Neural cell (in vitro differentiated cells): ENCODE data around the gene FAM124B. TPM values are rescaled to one million over a fixed set of nuclear protein-coding genes. Genes with fewer than 3 reads are reported as not detected.

ENCODE experiments used
- H2AFZ ChIP-seq: fragments of 200-600, 300-800 bp; sonication (generic), shearing (Covaris generic); 2 replicates; pipeline ENCODE4 v1.6.0; 2014; ENCODE audit warnings: low read depth, mild to moderate bottlenecking, antibody characterized with exemption, low read length, moderate library complexity
- H3F3A ChIP-seq: fragments of 200-600 bp; shearing (Covaris generic); 2 replicates; pipeline ENCODE4 v1.6.1; 2016; ENCODE audit warnings: mild to moderate bottlenecking, moderate library complexity, mixed read lengths, antibody characterized with exemption, low read length; ENCODE audit not compliant: insufficient read depth, poor library complexity, severe bottlenecking
- H3K27ac ChIP-seq: fragments of 200-600, 300-800 bp; sonication (generic), shearing (Covaris generic); 2 replicates; pipeline ENCODE4 v1.5.1; 2014; ENCODE audit warnings: mild to moderate bottlenecking, low read length, moderate library complexity
- H3K27me3 ChIP-seq: fragments of 300-800, 200-600 bp; sonication (generic), shearing (Covaris generic); 2 replicates; pipeline ENCODE4 v1.6.0; 2014; ENCODE audit warnings: mild to moderate bottlenecking, low read depth, low read length, moderate library complexity; ENCODE audit not compliant: insufficient read depth
- H3K36me3 ChIP-seq: fragments of 300-800, 200-600 bp; sonication (generic), shearing (Covaris generic); 2 replicates; pipeline ENCODE4 v1.5.1; 2014; ENCODE audit warnings: mild to moderate bottlenecking, antibody characterized with exemption, low read length, moderate library complexity; ENCODE audit not compliant: insufficient read depth
- H3K4me2 ChIP-seq: fragments of 300-800, 200-600 bp; sonication (generic), shearing (Covaris generic); 2 replicates; pipeline ENCODE4 v1.6.0; 2014; ENCODE audit warnings: mild to moderate bottlenecking, low read length
- H3K4me3 ChIP-seq: fragments of 300-800, 200-600 bp; sonication (generic), shearing (Covaris generic); 2 replicates; pipeline ENCODE4 v1.5.1; 2014; ENCODE audit warnings: mild to moderate bottlenecking, low read length, moderate library complexity
- H3K79me2 ChIP-seq: fragments of 200-600 bp; shearing (Covaris generic); replicated peaks from 2 replicates; pipeline ENCODE4 v1.6.0; 2014; ENCODE audit warnings: mild to moderate bottlenecking, low read length, moderate library complexity; ENCODE audit not compliant: insufficient read depth
- H3K9ac ChIP-seq: fragments of 300-800, 200-600 bp; sonication (generic), shearing (Covaris generic); 2 replicates; pipeline ENCODE4 v1.6.1; 2016; ENCODE audit warnings: mild to moderate bottlenecking, low read length, mixed read lengths
- H3K9me2 ChIP-seq: fragments of 200-600 bp; shearing (Covaris generic); 2 replicates; pipeline ENCODE4 v1.6.1; 2016; ENCODE audit warnings: mild to moderate bottlenecking, low read length, mixed read lengths; ENCODE audit not compliant: insufficient read depth
- H3K9me3 ChIP-seq: fragments of 200-600, 300-800 bp; sonication (generic), shearing (Covaris generic); 2 replicates; pipeline ENCODE4 v1.6.1; 2016; ENCODE audit warnings: mild to moderate bottlenecking, mixed run types, low read length, moderate library complexity, mixed read lengths
- H4K20me1 ChIP-seq: fragments of 200-600 bp; shearing (Covaris generic); 2 replicates; pipeline ENCODE4 v1.6.1; 2016; ENCODE audit warnings: mild to moderate bottlenecking, mixed run types; ENCODE audit not compliant: insufficient read depth
- CTCF ChIP-seq: fragments of 450-650 bp; IDR thresholded peaks from 2 replicates; pipeline ENCODE4 v1.5.1; 2014; ENCODE audit warnings: antibody characterized with exemption, mild to moderate bottlenecking, moderate library complexity; ENCODE audit not compliant: poor library complexity, severe bottlenecking
- EP300 ChIP-seq: fragments of 450-650 bp; conservative IDR thresholded peaks from 2 replicates; pipeline ENCODE4 v1.6.1; 2014; ENCODE audit warnings: antibody characterized with exemption, mild to moderate bottlenecking, moderate library complexity; ENCODE audit not compliant: poor library complexity, severe bottlenecking
- EZH2 ChIP-seq: fragments of 200-600, 300-800 bp; shearing (Covaris generic), sonication (generic); IDR thresholded peaks from 2 replicates; pipeline ENCODE4 v1.6.1; 2014; ENCODE audit warnings: antibody characterized with exemption, low read length, borderline replicate concordance, mild to moderate bottlenecking; ENCODE audit not compliant: insufficient read depth, poor library complexity, severe bottlenecking
- MXI1 ChIP-seq: fragments of 450-650 bp; conservative IDR thresholded peaks from 2 replicates; pipeline ENCODE4 v1.6.1; 2014; ENCODE audit warnings: antibody characterized with exemption, mild to moderate bottlenecking; ENCODE audit not compliant: poor library complexity, severe bottlenecking
- POLR2AphosphoS5 ChIP-seq: IDR thresholded peaks from 2 replicates; pipeline ENCODE4 v1.6.1; 2012
- RAD21 ChIP-seq: fragments of 450-650 bp; conservative IDR thresholded peaks from 2 replicates; pipeline ENCODE4 v1.6.1; 2014; ENCODE audit warnings: antibody characterized with exemption, mild to moderate bottlenecking, moderate library complexity
- REST ChIP-seq: IDR thresholded peaks from 2 replicates; pipeline ENCODE4 v1.6.1; 2012; ENCODE audit warnings: borderline replicate concordance
- SMC3 ChIP-seq: fragments of 450-650 bp; conservative IDR thresholded peaks from 2 replicates; pipeline ENCODE4 v1.6.1; 2014; ENCODE audit warnings: antibody characterized with exemption, mild to moderate bottlenecking, moderate library complexity; ENCODE audit not compliant: poor library complexity
- TAF1 ChIP-seq: IDR thresholded peaks from 2 replicates; pipeline ENCODE4 v1.6.1; 2012; ENCODE audit warnings: low read depth
- polyA plus RNA-seq: library from polyadenylated mRNA; depleted of rRNA; stranded (reverse); fragments of >200 nt; gene quantifications from 2 replicates; pipeline ENCODE4 v1.2.3, GENCODE V29; 2014

The FAM124B gene
- polyA plus RNA-seq, 1 donor from 2014 or later: not detected

- TF ChIP-seq REST: no peak
- no peak for TF ChIP-seq EP300
- no peak for TF ChIP-seq CTCF
- no peak for TF ChIP-seq EZH2
- no peak for TF ChIP-seq RAD21
- TF ChIP-seq POLR2AphosphoS5: no peak
- TF ChIP-seq SMC3: no peak
- no peak for TF ChIP-seq MXI1
- TF ChIP-seq TAF1: no peak
- no peaks in the 10 kb centered on the region for H4K20me1 ChIP-seq
Measured at GRCh38 chr2:224381521-224382279, 20.2 kb downstream of the FAM124B start.

GRCh38 chr2:224379986-224380385 is 21.9 kb downstream of the FAM124B start:
- Histone ChIP-seq H3K27me3 (no peaks in the 10 kb centered on the region), H3K79me2 (no peaks in the 10 kb centered on the region), H3F3A (no peaks in the 10 kb centered on the region), H3K9me3 (no peaks in the 10 kb centered on the region), H4K20me1 (no peaks in the 10 kb centered on the region), H3K36me3 (no peaks in the 10 kb centered on the region), H3K27ac (no peak overlapping the region), H3K4me2 (no peak overlapping the region), H3K4me3 (no peak overlapping the region), H3K9me2 (no peaks in the 10 kb centered on the region), H3K9ac (no peak overlapping the region), H2AFZ (no peak overlapping the region)
- TF ChIP-seq EP300: no peak
- TF ChIP-seq RAD21: no peak
- TF ChIP-seq EZH2: no peak
- no peak for TF ChIP-seq REST
- TF ChIP-seq MXI1: no peak
- TF ChIP-seq CTCF: no peak
- no peak for TF ChIP-seq TAF1
- TF ChIP-seq SMC3: no peak
- no peak for TF ChIP-seq POLR2AphosphoS5

More at GRCh38 chr2:224381521-224382279, 20.2 kb downstream of the FAM124B start:
- no peaks in the 10 kb centered on the region for H3K9me2 ChIP-seq
- H3K9ac ChIP-seq: no peak overlapping the region
- no peak overlapping the region for H3K4me2 ChIP-seq
- H3K4me3 ChIP-seq: no peak overlapping the region
- no peaks in the 10 kb centered on the region for H3K9me3 ChIP-seq
- H3K27me3 ChIP-seq: no peaks in the 10 kb centered on the region
- no peaks in the 10 kb centered on the region for H3K36me3 ChIP-seq
- no peaks in the 10 kb centered on the region for H3F3A ChIP-seq
- H3K79me2 ChIP-seq: no peaks in the 10 kb centered on the region
- no peak overlapping the region for H2AFZ ChIP-seq
- no peak overlapping the region for H3K27ac ChIP-seq
